Breast epithelium (tissue), 4 donors: ENCODE data around the gene KRTAP4-9. TPM values are rescaled to one million over a fixed set of nuclear protein-coding genes. Genes with fewer than 3 reads are reported as not detected.
"Not testable (repeated sequence)": the region's sequence is repeated elsewhere in the genome, so short reads cannot be mapped to it uniquely, and the experiment has no call there.

Experiments used
- DNase-seq, 2 donors: peaks; one replicate each; pipeline ENCODE4 v3.0.0-alpha.2; 2019; ENCODE audit warnings: low spot score in 2 of 2
- H3K27ac ChIP-seq, 2 donors: fragments of 200-600 bp; sonication (generic) in 1 of 2; one replicate each; pipeline ENCODE4 v1.5.1; 2016 to 2019; ENCODE audit warnings: mild to moderate bottlenecking in 1 of 2
- H3K27me3 ChIP-seq, 2 donors: fragments of 200-600 bp; sonication (generic) in 1 of 2; one replicate each; pipeline versions ENCODE4 v1.5.1 to v1.6.0; 2017 to 2019; ENCODE audit warnings: control low read depth in 1 of 2, mild to moderate bottlenecking in 1 of 2
- H3K36me3 ChIP-seq: fragments of 200-600 bp; one replicate; pipeline ENCODE4 v1.5.1; 2019
- H3K4me1 ChIP-seq, 2 donors: fragments of 200-600 bp; sonication (generic); one replicate each; pipeline ENCODE4 v1.5.1; 2016 to 2019; ENCODE audit warnings: control low read depth in 1 of 2
- H3K4me3 ChIP-seq, 3 donors: fragments of 200-600 bp; sonication (generic); 1 replicate in 2 of 3; 2 replicates in 1 of 3; pipeline ENCODE4 v1.5.1; 2016 to 2019; ENCODE audit warnings: mild to moderate bottlenecking in 3 of 3, moderate library complexity in 2 of 3
- H3K9me3 ChIP-seq, 2 donors: fragments of 200-600 bp; sonication (generic) in 1 of 2; one replicate each; pipeline ENCODE4 v1.5.1; 2016 to 2019; ENCODE audit warnings: control low read depth in 1 of 2
- POLR2A ChIP-seq: fragments of 450-650 bp; IDR thresholded peaks from one replicate; pipeline ENCODE4 v1.6.1; 2016; ENCODE audit warnings: antibody characterized with exemption, mild to moderate bottlenecking, moderate library complexity
- POLR2AphosphoS5 ChIP-seq, 3 donors: sonication (generic); formaldehyde crosslinking; IDR thresholded peaks; one replicate each; pipeline ENCODE4 v1.6.1; 2017; ENCODE audit warnings: antibody characterized with exemption in 3 of 3
- intact Hi-C: fragments of 100-400 bp; cut with DNase I; formaldehyde crosslinking; loops from one replicate; pipeline ENCODE4 v1.15.1; 2023; ENCODE audit warnings: low total_unique reads
- total RNA-seq, 3 donors: library from RNA; depleted of rRNA; stranded (reverse); fragments of >200 nt; gene quantifications; one replicate each; pipeline ENCODE4 v1.1.0, GENCODE V29; 2016
- TF ChIP-seq, protein P1 (sequence below), 3 donors: fragments of 450-650 bp; IDR thresholded peaks; one replicate each; pipeline ENCODE4 v1.5.1; 2016 to 2017; ENCODE audit warnings: antibody characterized with exemption in 3 of 3, mild to moderate bottlenecking in 3 of 3, moderate library complexity in 3 of 3

KRTAP4-9 gene
- total RNA-seq, 3 donors from 2014 or later, result not detected

DNA sequence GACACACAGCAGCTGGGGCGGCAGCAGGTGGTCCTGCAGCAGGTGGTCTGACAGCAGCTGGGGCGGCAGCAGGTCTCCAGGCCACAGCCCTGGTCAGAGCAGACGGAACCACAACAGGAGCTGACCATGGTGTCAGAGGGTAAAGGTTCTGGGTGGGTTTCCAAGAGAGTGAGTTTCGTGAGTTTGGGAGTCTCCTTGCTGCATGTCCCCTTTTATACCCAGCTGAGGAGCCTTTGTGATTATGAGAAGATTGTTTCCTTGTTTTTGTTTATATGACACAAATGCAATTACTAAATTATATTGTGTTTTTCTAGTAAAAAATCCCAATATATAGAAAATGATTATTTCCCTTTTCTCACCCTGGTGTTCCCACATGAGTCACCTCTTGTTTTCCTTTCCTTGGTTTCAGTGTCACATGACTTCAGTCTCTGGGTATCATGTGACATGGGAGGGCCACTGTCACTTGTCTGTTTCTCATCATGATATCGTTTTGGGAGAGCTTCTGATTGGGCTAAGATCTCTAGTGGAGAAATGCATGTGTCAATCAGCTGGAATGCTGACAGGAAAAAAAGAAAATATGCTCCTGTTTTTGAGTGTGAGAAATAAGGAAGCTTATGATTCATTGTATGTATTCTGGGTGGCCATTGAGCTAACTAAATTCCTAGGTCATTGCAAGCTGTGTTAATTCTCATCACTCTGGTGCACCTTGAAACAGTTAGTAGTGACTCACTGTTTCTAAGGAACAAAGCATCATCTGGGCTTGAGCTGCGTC lies 35.4 kb downstream of the KRTAP4-9 start, which contains the start of gene KRTAP4-6:
Gene KRTAP4-6, minus strand, starts transcription at position 185 of the 772 bp plus-strand sequence. Its CDS starts 57 bp downstream, at position 128.
- no peaks in the 10 kb centered on the region for H3K36me3 ChIP-seq
- peaks cover 8 to 22% of the 10 kb centered on the region in 2 donors for H3K9me3 ChIP-seq
- no peak within 1 kb of the TSS for H3K27ac ChIP-seq
- H3K4me3 ChIP-seq, result no peak within 1 kb of the TSS
- intact Hi-C loops, result no loop called here
- no peaks in the 10 kb centered on the region for H3K4me1 ChIP-seq
- no peak for DNase-seq
- no peaks in the 10 kb centered on the region for H3K27me3 ChIP-seq
- TF ChIP-seq, protein P1, sequence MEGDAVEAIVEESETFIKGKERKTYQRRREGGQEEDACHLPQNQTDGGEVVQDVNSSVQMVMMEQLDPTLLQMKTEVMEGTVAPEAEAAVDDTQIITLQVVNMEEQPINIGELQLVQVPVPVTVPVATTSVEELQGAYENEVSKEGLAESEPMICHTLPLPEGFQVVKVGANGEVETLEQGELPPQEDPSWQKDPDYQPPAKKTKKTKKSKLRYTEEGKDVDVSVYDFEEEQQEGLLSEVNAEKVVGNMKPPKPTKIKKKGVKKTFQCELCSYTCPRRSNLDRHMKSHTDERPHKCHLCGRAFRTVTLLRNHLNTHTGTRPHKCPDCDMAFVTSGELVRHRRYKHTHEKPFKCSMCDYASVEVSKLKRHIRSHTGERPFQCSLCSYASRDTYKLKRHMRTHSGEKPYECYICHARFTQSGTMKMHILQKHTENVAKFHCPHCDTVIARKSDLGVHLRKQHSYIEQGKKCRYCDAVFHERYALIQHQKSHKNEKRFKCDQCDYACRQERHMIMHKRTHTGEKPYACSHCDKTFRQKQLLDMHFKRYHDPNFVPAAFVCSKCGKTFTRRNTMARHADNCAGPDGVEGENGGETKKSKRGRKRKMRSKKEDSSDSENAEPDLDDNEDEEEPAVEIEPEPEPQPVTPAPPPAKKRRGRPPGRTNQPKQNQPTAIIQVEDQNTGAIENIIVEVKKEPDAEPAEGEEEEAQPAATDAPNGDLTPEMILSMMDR (IDR thresholded peaks at IDR 0.05), result no peak
- TF ChIP-seq POLR2A, result no peak
- no peak for TF ChIP-seq POLR2AphosphoS5 (IDR thresholded peaks at IDR 0.05)

DNA sequence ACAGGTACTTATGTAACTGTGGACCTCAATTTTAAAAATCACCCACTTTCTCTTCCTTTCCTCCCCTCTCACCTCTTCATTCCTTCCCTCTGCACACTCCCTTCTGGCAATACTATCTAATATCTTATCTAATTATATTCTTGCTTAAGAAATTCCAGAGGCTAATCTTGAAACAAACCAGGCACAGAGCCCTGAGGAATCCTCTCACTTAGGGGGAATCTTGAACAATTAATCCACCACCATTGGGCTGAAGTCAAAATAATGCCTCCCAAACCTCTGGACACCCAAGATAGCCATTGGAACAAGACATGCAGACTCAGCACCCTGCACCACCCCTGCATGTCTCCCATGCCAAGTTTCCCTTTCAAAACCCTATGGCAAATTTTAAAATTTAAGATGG lies 36.2 kb downstream of the KRTAP4-9 start:
- TF ChIP-seq POLR2AphosphoS5 (IDR thresholded peaks at IDR 0.05), result no peak
- TF ChIP-seq POLR2A, result no peak
- TF ChIP-seq, protein P1 (IDR thresholded peaks at IDR 0.05), result no peak
- Histone ChIP-seq H3K4me3 (no peak overlapping the region), H3K4me1 (no peaks in the 10 kb centered on the region), H3K27me3 (no peaks in the 10 kb centered on the region), H3K36me3 (no peaks in the 10 kb centered on the region), H3K9me3 (peaks cover 8 to 22% of the 10 kb centered on the region in 2 donors), H3K27ac (no peak overlapping the region)
- intact Hi-C loops, result no loop called here
- no peak for DNase-seq

DNA sequence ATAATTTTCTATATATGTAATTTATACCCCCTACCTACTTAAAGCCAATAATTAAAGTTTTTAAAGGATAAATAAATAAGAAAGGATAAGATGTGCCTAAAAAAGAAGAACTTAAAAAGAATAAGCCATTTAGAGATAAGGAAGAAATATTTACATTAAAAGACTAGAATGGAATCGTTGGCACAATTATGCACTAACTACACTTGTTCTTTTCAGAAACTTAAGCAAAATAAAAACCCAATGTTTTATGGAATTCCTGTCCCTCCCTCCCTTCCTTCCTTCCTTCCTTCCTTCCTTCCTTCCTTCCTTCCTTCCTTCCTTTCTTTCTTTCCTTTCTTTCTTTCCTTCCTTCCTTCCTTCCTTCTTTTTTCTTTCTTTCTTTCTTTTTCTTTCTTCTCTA lies 39.7 kb downstream of the KRTAP4-9 start:
- Histone ChIP-seq H3K27me3 (no peaks in the 10 kb centered on the region), H3K36me3 (no peaks in the 10 kb centered on the region), H3K27ac (no peak overlapping the region), H3K9me3 (peaks cover 8 to 20% of the 10 kb centered on the region in 2 donors), H3K4me3 (no peak overlapping the region), H3K4me1 (no peaks in the 10 kb centered on the region)
- intact Hi-C loops, result no loop called here
- no peak for TF ChIP-seq POLR2A
- TF ChIP-seq, protein P1 (IDR thresholded peaks at IDR 0.05), result no peak
- TF ChIP-seq POLR2AphosphoS5 (IDR thresholded peaks at IDR 0.05), result no peak
- no peak for DNase-seq

DNA sequence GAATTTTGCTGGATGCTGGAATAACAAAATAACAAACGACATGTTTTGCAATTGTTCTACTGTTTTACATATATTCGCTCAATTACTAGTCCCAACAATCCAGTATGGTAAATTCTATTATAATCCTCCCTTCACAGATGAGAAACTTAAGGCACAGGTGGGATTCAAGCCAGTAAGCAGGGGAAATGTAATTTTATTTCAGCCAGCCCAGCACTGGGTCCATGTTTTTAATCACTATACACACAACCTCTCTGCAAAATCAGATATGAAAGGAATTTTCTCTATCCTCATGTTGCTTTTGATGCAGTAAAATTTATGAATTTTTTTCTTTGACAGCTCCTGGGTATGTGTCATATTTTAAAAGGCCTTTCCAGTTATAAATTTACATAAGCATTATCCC lies 40.1 kb downstream of the KRTAP4-9 start:
- H3K9me3 ChIP-seq, result peaks cover 8 to 16% of the 10 kb centered on the region in 2 donors
- H3K4me1 ChIP-seq, result no peaks in the 10 kb centered on the region
- no peaks in the 10 kb centered on the region for H3K27me3 ChIP-seq
- TF ChIP-seq, protein P1 (IDR thresholded peaks at IDR 0.05), result no peak
- TF ChIP-seq POLR2A (no peak), POLR2AphosphoS5 (IDR thresholded peaks at IDR 0.05) (no peak)
- no peak for DNase-seq
- H3K4me3 ChIP-seq, result no peak overlapping the region
- no peak overlapping the region for H3K27ac ChIP-seq
- no peaks in the 10 kb centered on the region for H3K36me3 ChIP-seq
- intact Hi-C loops, result no loop called here

DNA sequence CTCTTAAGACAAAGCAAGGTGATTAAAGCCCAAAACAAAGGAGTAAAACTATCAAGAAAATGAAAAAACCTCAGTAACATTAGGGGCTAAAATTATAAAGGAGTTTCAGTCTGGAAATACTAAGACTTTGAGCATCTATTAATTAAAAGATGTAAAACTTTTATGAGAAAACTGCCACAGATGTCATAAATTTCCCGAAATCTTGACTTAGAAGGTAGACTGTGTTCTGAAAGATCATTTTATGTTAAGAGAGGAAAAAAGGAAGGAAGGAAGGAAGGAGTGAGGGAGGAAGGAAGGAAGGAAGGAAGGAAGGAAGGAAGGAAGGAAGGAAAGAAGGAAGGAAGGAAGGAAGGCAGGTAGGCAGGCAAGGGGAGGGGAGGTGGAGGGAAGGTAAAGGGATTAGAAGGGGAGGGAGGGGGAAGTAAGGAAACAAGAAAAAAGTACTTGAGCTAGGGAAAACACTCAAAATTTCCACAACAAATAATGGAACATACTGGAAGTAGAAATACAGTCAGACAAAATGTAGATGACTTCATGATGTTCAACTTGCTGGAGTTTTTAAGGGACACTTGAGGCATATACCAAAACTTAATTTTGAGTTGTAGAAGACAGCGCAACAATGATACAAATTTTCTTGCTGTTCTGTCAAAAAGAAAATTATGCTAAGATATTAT lies 42.5 kb downstream of the KRTAP4-9 start:
- Histone ChIP-seq H3K9me3 (peaks cover 8 to 11% of the 10 kb centered on the region in 2 donors), H3K36me3 (no peaks in the 10 kb centered on the region), H3K4me3 (no peak overlapping the region), H3K4me1 (no peaks in the 10 kb centered on the region), H3K27me3 (no peaks in the 10 kb centered on the region), H3K27ac (no peak overlapping the region)
- no peak for DNase-seq
- TF ChIP-seq POLR2AphosphoS5 (IDR thresholded peaks at IDR 0.05), result no peak
- no peak for TF ChIP-seq POLR2A
- TF ChIP-seq, protein P1 (IDR thresholded peaks at IDR 0.05), result no peak
- intact Hi-C loops, result no loop called here

DNA sequence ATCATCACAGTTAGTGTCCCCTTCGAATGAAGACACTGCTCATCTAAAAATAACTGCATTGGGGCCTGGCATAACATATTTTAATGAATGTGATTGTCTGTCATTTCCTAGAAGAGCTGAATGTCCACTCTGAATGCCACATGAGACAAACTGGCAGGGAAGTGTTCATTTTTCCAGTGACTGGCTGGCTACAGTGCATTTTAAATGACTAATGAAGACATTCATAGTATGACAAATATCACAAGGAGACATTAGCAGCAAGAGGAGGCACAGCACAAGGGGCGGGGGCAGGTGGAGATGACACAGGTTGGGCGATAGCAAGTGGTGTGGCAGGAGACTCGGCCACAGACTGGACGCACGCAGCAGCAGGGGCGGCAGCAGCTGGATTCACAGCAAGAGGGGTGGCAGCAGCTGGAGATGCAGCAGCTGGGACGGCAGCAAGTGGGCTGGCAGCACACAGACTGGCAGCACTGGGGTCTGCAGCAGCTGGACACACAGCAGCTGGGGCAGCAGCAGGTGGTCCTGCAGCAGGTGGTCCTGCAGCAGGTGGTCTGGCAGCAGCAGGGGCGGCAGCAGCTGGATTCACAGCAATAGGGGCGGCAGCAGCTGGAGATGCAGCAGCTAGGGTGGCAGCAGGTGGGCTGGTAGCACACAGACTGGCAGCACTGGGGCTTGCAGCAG lies 43.9 kb downstream of the KRTAP4-9 start:
- H3K27me3 ChIP-seq, result not testable (repeated sequence)

More for the DNA sequence above, 43.9 kb downstream of the KRTAP4-9 start:
- H3K4me3 ChIP-seq, H3K27ac ChIP-seq, H3K9me3 ChIP-seq, H3K36me3 ChIP-seq, DNase-seq, H3K4me1 ChIP-seq, intact Hi-C loops: not testable (repeated sequence)
